K562 (cell line): Measurements from ENCODE around the gene MRPL55. TPM values are rescaled to one million over a fixed set of nuclear protein-coding genes. Genes with fewer than 3 reads are reported as not detected.

Experiments
- ATAC-seq: fragments of 200-7000 bp; cut with Tn5 transposase; 3 replicates; pipeline ENCODE4 v1.9.1; 2020; ENCODE audit warnings: moderate library complexity
- BruUV-seq: library from RNA; stranded (reverse); fragments of 400-500 nt; replicated peaks from 2 replicates; lab custom pipeline; 2021; lab: Mats Ljungman, UMichigan
- CTCF ChIA-PET: fragments of 300-600 bp; formaldehyde crosslinking; extraction: SDS; loops from one replicate; lab custom pipeline; 2021; ENCODE audit warnings: low intra/inter-chr PET ratio; lab: Yijun Ruan, JAX
- POLR2A ChIA-PET: fragments of 300-600, 350-650 bp; sonication (Branson Sonifier 250); formaldehyde crosslinking; extraction: SDS; loops from one replicate; lab custom pipeline; 2021; ENCODE audit warnings: antibody characterized with exemption, inconsistent platforms; lab: Yijun Ruan, JAX
- DNase-seq, 4 experiments: peaks; one replicate each; pipeline versions ENCODE4 v3.0.0 to v3.0.0-alpha.2; 2011 to 2018; ENCODE audit warnings: low spot score in 3 of 4, mixed read lengths in 3 of 4; ENCODE audit errors: extremely low read depth in 1 of 4
- FAIRE-seq: peaks from 2 replicates; lab custom pipeline; 2011; peaks lifted over from hg19 to GRCh38; lab: Jason Lieb, UNC
- H2AFZ ChIP-seq: 2 replicates; pipeline ENCODE4 v1.6.0; 2011; ENCODE audit warnings: low read depth, low read length, control low read depth, inconsistent platforms
- H3K27ac ChIP-seq: fragments of 200-600 bp; 3 replicates; pipeline ENCODE4 v1.8.0; 2011; ENCODE audit warnings: low read depth, mild to moderate bottlenecking, control low read depth, inconsistent platforms, low read length, moderate library complexity, mixed read lengths; ENCODE audit errors: extremely low read depth
- H3K27me3 ChIP-seq, 2 experiments: fragments of 300-600 bp in 1 of 2; 2 replicates in 1 of 2; 3 replicates in 1 of 2; pipeline versions ENCODE4 v1.6.0 to v1.8.0; 2011; ENCODE audit warnings: inconsistent platforms in 2 of 2, low read length in 2 of 2, mild to moderate bottlenecking in 1 of 2, mixed read lengths in 1 of 2, moderate library complexity in 1 of 2; ENCODE audit not compliant: control insufficient read depth in 2 of 2, insufficient read depth in 2 of 2
- H3K36me3 ChIP-seq: fragments of 300-600 bp; 3 replicates; pipeline ENCODE4 v1.8.0; 2011; ENCODE audit warnings: mild to moderate bottlenecking, low read length, inconsistent platforms; ENCODE audit not compliant: control insufficient read depth, insufficient read depth
- H3K4me1 ChIP-seq, 2 experiments: fragments of 200-600 bp in 1 of 2; replicated peaks in 1 of 2; 2 replicates in 1 of 2; 3 replicates in 1 of 2; pipeline versions ENCODE4 v1.5.1 to v1.8.0; 2011; ENCODE audit warnings: inconsistent platforms in 2 of 2, low read length in 2 of 2, mild to moderate bottlenecking in 1 of 2, mixed read lengths in 1 of 2, moderate library complexity in 1 of 2; ENCODE audit not compliant: control insufficient read depth in 2 of 2, insufficient read depth in 2 of 2
- H3K4me2 ChIP-seq: 2 replicates; pipeline ENCODE4 v1.6.1; 2011; ENCODE audit warnings: low read length, control low read depth, inconsistent platforms, mixed read lengths; ENCODE audit not compliant: insufficient read depth
- H3K4me3 ChIP-seq: fragments of 200-600 bp; sonication (generic), shearing (Covaris generic); 2 replicates; pipeline ENCODE4 v1.5.1; 2016; ENCODE audit warnings: control low read depth, inconsistent platforms
- H3K79me2 ChIP-seq: fragments of 200-600 bp; 3 replicates; pipeline ENCODE4 v1.8.0; 2011; ENCODE audit warnings: low read length, inconsistent platforms; ENCODE audit not compliant: control insufficient read depth, insufficient read depth
- H3K9ac ChIP-seq, 2 experiments: 2 replicates each; pipeline versions ENCODE4 v1.6.0 to v1.6.1; 2011; ENCODE audit warnings: low read depth in 2 of 2, low read length in 2 of 2, control low read depth in 1 of 2, inconsistent platforms in 1 of 2, mild to moderate bottlenecking in 1 of 2, mixed read lengths in 1 of 2; ENCODE audit not compliant: insufficient read depth in 1 of 2
- H3K9me1 ChIP-seq: one replicate; pipeline ENCODE4 v1.6.0; 2011; ENCODE audit warnings: inconsistent platforms, mild to moderate bottlenecking, low read length, moderate library complexity; ENCODE audit not compliant: control insufficient read depth, insufficient read depth
- H3K9me3 ChIP-seq: replicated peaks from 2 replicates; pipeline ENCODE4 v1.5.1; 2011; ENCODE audit warnings: low read depth, low read length, inconsistent platforms; ENCODE audit not compliant: control insufficient read depth, insufficient read depth
- H4K20me1 ChIP-seq: replicated peaks from 2 replicates; pipeline ENCODE4 v1.6.1; 2011; ENCODE audit warnings: low read length, inconsistent platforms, mixed read lengths; ENCODE audit not compliant: control insufficient read depth, insufficient read depth
- KLF10 ChIP-seq: fragments of 250-450 bp; sonication (Bioruptor Pico); IDR thresholded peaks from 2 replicates; pipeline ENCODE4 v1.6.1; 2021; ENCODE audit warnings: matching md5 sums
- POLR2G ChIP-seq: fragments of 200-400 bp; formaldehyde crosslinking; IDR thresholded peaks from 2 replicates; pipeline ENCODE4 v1.6.1; 2017; ENCODE audit warnings: low read depth, mild to moderate bottlenecking, antibody characterized with exemption, low read length, moderate library complexity
- RFX1 ChIP-seq: fragments of 450-650 bp; IDR thresholded peaks from 2 replicates; pipeline ENCODE4 v1.6.1; 2016; ENCODE audit warnings: mild to moderate bottlenecking, moderate library complexity
- SNAPC5 ChIP-seq: fragments of 250-450 bp; sonication (Bioruptor Pico); IDR thresholded peaks from 2 replicates; pipeline ENCODE4 v1.8.0; 2021; ENCODE audit warnings: moderate library complexity, mild to moderate bottlenecking, inconsistent platforms
- TAF15 ChIP-seq: fragments of 200-400 bp; formaldehyde crosslinking; IDR thresholded peaks from 2 replicates; pipeline ENCODE4 v1.6.1; 2017; ENCODE audit warnings: mild to moderate bottlenecking, low read depth, low read length, moderate library complexity
- ZFP91 ChIP-seq: sonication (generic); formaldehyde crosslinking; IDR thresholded peaks from 2 replicates; pipeline ENCODE4 v1.8.0; 2022; ENCODE audit warnings: mild to moderate bottlenecking, missing genetic modification reagents
- ZNF184 ChIP-seq: sonication (generic); formaldehyde crosslinking; IDR thresholded peaks from 2 replicates; pipeline ENCODE4 v1.5.0; 2020; ENCODE audit warnings: missing genetic modification reagents
- ZNF655 ChIP-seq: fragments of 250-450 bp; sonication (Bioruptor Pico); IDR thresholded peaks from 2 replicates; pipeline ENCODE4 v1.5.0; 2021
- WGBS: fragments of 100-300 bp; shearing (Covaris generic); methylation state at CpG from one replicate; pipeline ENCODE4 v1.1.6; 2016; ENCODE audit warnings: low coverage, mixed read lengths; ENCODE audit not compliant: insufficient coverage; ENCODE audit errors: missing lambda C conversion rate; 5-methylcytosine and 5-hydroxymethylcytosine counted together
- in situ Hi-C: fragments of 300-500 bp; cut with MboI; formaldehyde crosslinking; loops from 4 replicates; pipeline ENCODE4 v1.15.0; 2018; ENCODE audit warnings: inconsistent platforms, mixed read lengths
- intact Hi-C: fragments of 100-400 bp; cut with micrococcal nuclease; formaldehyde crosslinking; loops from 2 replicates; pipeline ENCODE4 v1.14.2; 2022
- polyA plus RNA-seq, 8 experiments: library from polyadenylated mRNA; depleted of rRNA in 4 of 8; stranded (reverse) in 5 of 8; unstranded in 3 of 8; fragments of >200 nt; fragmentation: Nextera tagmentation in 2 of 8; fragmentation: Illumina TruSeq in 1 of 8; extraction: Ambion mirVana in 2 of 8; extraction: Trizol in 1 of 8; gene quantifications; 2 replicates each; pipeline versions ENCODE4 v1.2.1 to v1.2.3, GENCODE V29; 2011 to 2014; ENCODE audit warnings: inconsistent platforms in 1 of 8, missing spikeins in 1 of 8
- total RNA-seq, 7 experiments: library from RNA; depleted of rRNA in 6 of 7; stranded (reverse); fragments of >200 nt in 6 of 7; fragmentation: Illumina TruSeq in 2 of 7; extraction: Trizol in 2 of 7; gene quantifications; 2 replicates each; pipeline versions ENCODE4 v1.2.1 to v1.2.3, GENCODE V29; 2011 to 2021; ENCODE audit warnings: low replicate concordance in 1 of 7
- TF ChIP-seq, protein P1 (sequence below): fragments of 250-450 bp; sonication (Bioruptor Pico); IDR thresholded peaks from 2 replicates; pipeline ENCODE4 v1.5.1; 2021; ENCODE audit warnings: mild to moderate bottlenecking
- TF ChIP-seq, protein P2 (sequence below): fragments of 250-450 bp; sonication (Bioruptor Pico); IDR thresholded peaks from 2 replicates; pipeline ENCODE4 v1.4.0; 2020

Gene MRPL55
- total and polyA plus RNA-seq, 9 of the 15 experiments (the other 6 are each of a cell fraction or from before 2014, with no cell fraction given) = 34.9 to 228 (median 81.0) TPM

GRCh38 chr1:228073061-228073856 is 35.8 kb downstream of the MRPL55 start:
- Histone ChIP-seq H2AFZ (no peak overlapping the region), H3K27me3 (peaks cover 3 to 29% of the 10 kb centered on the region in 2 experiments; a peak in 3 of 5 replicates), H3K9me3 (no peaks in the 10 kb centered on the region), H3K4me3 (no peak overlapping the region), H3K4me2 (no peak overlapping the region), H3K9me1 (no peaks in the 10 kb centered on the region), H3K36me3 (no peaks in the 10 kb centered on the region), H4K20me1 (peaks cover 34% of the 10 kb centered on the region), H3K27ac (no peak overlapping the region), H3K79me2 (no peaks in the 10 kb centered on the region), H3K4me1 (peaks cover 0 to 27% of the 10 kb centered on the region in 2 experiments; a peak in 2 of 5 replicates), H3K9ac (peak overlapping the region in 1 of 2 experiments; percentile 14; a peak in 2 of 4 replicates)
- 15% methylated on average over 19 of the region's 23 CpGs for WGBS
- ChIA-PET POLR2A (interaction anchor here (0.6 to 1.6 kb wide), 3 partner anchors 11 to 1554 kb away, joined by 3 to 7 read pairs (median 3); no protein-coding TSS in a partner anchor), CTCF (interaction anchor here (1.5 kb wide), 1 partner anchor 591 kb away, joined by 4 read pairs; no protein-coding TSS in a partner anchor)
- no peak for ATAC-seq
- intact Hi-C loops (no loop called here), in situ Hi-C loops (no loop called here)
- BruUV-seq = no TSS peak
- FAIRE-seq = no peak
- no peak for DNase-seq
- TF ChIP-seq, protein P1, sequence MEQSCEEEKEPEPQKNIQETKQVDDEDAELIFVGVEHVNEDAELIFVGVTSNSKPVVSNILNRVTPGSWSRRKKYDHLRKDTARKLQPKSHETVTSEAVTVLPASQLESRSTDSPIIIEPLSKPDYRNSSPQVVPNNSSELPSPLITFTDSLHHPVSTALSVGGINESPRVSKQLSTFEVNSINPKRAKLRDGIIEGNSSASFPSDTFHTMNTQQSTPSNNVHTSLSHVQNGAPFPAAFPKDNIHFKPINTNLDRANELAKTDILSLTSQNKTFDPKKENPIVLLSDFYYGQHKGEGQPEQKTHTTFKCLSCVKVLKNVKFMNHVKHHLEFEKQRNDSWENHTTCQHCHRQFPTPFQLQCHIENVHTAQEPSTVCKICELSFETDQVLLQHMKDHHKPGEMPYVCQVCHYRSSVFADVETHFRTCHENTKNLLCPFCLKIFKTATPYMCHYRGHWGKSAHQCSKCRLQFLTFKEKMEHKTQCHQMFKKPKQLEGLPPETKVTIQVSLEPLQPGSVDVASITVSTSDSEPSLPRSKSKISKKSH (CRISPR knock-in tag) = no peak
- TF ChIP-seq SNAPC5 (CRISPR knock-in tag) (no peak), RFX1 (no peak), ZFP91 (CRISPR knock-in tag) (no peak), POLR2G (peak; percentile 48), TAF15 (0 out of 2 replicates have a peak, but pooled peaks have one; percentile 28), ZNF655 (CRISPR knock-in tag) (no peak), ZNF184 (CRISPR knock-in tag) (no peak), KLF10 (CRISPR knock-in tag) (no peak)
- TF ChIP-seq, protein P2, sequence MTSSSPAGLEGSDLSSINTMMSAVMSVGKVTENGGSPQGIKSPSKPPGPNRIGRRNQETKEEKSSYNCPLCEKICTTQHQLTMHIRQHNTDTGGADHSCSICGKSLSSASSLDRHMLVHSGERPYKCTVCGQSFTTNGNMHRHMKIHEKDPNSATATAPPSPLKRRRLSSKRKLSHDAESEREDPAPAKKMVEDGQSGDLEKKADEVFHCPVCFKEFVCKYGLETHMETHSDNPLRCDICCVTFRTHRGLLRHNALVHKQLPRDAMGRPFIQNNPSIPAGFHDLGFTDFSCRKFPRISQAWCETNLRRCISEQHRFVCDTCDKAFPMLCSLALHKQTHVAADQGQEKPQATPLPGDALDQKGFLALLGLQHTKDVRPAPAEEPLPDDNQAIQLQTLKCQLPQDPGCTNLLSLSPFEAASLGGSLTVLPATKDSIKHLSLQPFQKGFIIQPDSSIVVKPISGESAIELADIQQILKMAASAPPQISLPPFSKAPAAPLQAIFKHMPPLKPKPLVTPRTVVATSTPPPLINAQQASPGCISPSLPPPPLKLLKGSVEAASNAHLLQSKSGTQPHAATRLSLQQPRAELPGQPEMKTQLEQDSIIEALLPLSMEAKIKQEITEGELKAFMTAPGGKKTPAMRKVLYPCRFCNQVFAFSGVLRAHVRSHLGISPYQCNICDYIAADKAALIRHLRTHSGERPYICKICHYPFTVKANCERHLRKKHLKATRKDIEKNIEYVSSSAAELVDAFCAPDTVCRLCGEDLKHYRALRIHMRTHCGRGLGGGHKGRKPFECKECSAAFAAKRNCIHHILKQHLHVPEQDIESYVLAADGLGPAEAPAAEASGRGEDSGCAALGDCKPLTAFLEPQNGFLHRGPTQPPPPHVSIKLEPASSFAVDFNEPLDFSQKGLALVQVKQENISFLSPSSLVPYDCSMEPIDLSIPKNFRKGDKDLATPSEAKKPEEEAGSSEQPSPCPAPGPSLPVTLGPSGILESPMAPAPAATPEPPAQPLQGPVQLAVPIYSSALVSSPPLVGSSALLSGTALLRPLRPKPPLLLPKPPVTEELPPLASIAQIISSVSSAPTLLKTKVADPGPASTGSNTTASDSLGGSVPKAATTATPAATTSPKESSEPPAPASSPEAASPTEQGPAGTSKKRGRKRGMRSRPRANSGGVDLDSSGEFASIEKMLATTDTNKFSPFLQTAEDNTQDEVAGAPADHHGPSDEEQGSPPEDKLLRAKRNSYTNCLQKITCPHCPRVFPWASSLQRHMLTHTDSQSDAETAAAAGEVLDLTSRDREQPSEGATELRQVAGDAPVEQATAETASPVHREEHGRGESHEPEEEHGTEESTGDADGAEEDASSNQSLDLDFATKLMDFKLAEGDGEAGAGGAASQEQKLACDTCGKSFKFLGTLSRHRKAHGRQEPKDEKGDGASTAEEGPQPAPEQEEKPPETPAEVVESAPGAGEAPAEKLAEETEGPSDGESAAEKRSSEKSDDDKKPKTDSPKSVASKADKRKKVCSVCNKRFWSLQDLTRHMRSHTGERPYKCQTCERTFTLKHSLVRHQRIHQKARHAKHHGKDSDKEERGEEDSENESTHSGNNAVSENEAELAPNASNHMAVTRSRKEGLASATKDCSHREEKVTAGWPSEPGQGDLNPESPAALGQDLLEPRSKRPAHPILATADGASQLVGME = no peak
